HFF-Myc (cell line): ENCODE measurements around the gene FALEC.
A peak's percentile ranks its signal among the peaks of the same experiment; 100 is the strongest.

Experiments used
- DNase-seq: peaks from one replicate; pipeline ENCODE4 v3.0.0-alpha.2; 2011; ENCODE audit warnings: low read depth; ENCODE audit errors: extremely low read depth
- H3K4me3 ChIP-seq: replicated peaks from 2 replicates; pipeline ENCODE4 v1.5.1; 2011; ENCODE audit warnings: low read depth, mild to moderate bottlenecking, control low read depth, low read length
- CTCF ChIP-seq: IDR thresholded peaks from 2 replicates; pipeline ENCODE4 v1.5.1; 2012; ENCODE audit warnings: mild to moderate bottlenecking, low read depth, low read length, control low read depth; ENCODE audit errors: missing control alignments

FALEC gene

GRCh38 chr1:150476754-150477153, 38.8 kb upstream of the FALEC start:
- no peak for TF ChIP-seq CTCF
- no peak overlapping the region for H3K4me3 ChIP-seq
- DNase-seq: peak; percentile 26

GRCh38 chr1:150477320-150477719, 38.2 kb upstream of the FALEC start:
- no peak for TF ChIP-seq CTCF
- DNase-seq: no peak
- H3K4me3 ChIP-seq: no peak overlapping the region

GRCh38 chr1:150477733-150478132, 37.8 kb upstream of the FALEC start:
- no peak overlapping the region for H3K4me3 ChIP-seq
- no peak for TF ChIP-seq CTCF
- DNase-seq: no peak

- TF ChIP-seq CTCF: no peak
- DNase-seq: no peak
Observed at GRCh38 chr1:150479370-150479769, 36.2 kb upstream of the FALEC start.

GRCh38 chr1:150479927-150480352, 35.6 kb upstream of the FALEC start:
- no peak for TF ChIP-seq CTCF
- no peak for DNase-seq
- H3K4me3 ChIP-seq: no peak overlapping the region

More at GRCh38 chr1:150479370-150479769, 36.2 kb upstream of the FALEC start:
- no peak overlapping the region for H3K4me3 ChIP-seq

GRCh38 chr1:150484431-150484830, 31.1 kb upstream of the FALEC start:
- no peak overlapping the region for H3K4me3 ChIP-seq
- no peak for DNase-seq
- TF ChIP-seq CTCF: no peak

GRCh38 chr1:150484861-150485260, 30.7 kb upstream of the FALEC start:
- no peak for DNase-seq

More at GRCh38 chr1:150484861-150485260, 30.7 kb upstream of the FALEC start:
- TF ChIP-seq CTCF: peak; percentile 21
- no peak overlapping the region for H3K4me3 ChIP-seq
